HG03025 (cell line): ENCODE measurements around the gene ALX1.
"Not testable (repeated sequence)": the region's sequence is repeated elsewhere in the genome, so short reads cannot be mapped to it uniquely, and the experiment has no call there.

Source experiments
- ATAC-seq: cut with Tn5 transposase; IDR thresholded peaks from one replicate; pipeline ENCODE4 v1.9.1; 2021; ENCODE audit warnings: mild to moderate bottlenecking, moderate library complexity; ENCODE audit not compliant: unreplicated experiment, low FRiP score

The ALX1 gene

DNA sequence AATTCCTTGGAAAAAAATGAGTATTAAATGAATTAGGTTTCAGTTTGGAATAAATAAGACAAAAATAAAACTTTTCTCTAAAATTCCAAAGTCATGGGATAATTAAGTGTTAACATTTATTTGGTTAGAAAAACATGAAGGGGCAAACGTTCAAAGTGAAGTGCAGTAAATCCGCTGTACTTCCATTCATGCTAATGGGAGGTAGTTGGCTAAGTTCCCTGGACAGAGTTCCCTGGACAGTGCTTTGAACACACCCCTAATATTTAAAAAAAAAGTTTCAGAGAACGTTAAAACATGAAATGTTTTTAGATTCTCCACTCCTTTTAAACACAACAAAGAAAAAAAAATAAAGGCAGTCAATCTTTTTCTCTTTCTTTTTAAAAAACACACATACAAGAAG, 16.3 kb downstream of the ALX1 start:
- ATAC-seq, result no peak

DNA sequence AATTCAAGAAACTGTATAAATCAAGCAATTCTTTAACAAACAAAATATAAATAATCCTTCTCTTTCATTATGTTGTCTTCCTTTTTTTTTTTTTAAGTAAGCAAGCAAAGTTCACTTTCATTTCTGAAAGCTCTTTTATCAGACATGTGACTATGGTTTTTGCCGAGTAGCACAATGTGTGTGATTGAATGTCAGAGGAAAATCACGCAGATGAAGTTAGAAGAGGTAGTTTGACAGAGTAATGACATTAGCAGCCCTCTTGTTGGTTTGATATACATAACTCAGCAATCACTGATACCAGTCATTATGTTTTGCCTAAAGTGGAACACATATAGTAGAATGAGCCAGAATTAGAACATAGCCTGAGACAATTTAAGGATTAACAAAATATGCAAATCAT, 19.0 kb downstream of the ALX1 start:
- ATAC-seq, result no peak

DNA sequence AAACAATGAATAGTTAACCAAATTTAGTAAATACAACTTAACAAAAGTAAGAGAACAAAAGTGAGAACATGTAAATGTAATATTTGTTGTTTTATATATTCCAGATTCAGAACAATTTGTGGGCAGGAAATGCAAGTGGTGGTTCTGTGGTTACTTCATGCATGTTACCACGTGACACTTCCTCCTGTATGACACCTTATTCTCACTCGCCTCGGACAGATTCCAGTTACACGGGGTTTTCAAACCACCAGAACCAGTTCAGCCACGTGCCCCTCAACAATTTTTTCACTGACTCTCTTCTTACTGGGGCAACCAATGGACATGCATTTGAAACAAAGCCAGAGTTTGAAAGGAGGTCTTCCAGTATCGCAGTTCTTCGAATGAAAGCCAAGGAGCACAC, 21.0 kb downstream of the ALX1 start:
- ATAC-seq, result no peak

DNA sequence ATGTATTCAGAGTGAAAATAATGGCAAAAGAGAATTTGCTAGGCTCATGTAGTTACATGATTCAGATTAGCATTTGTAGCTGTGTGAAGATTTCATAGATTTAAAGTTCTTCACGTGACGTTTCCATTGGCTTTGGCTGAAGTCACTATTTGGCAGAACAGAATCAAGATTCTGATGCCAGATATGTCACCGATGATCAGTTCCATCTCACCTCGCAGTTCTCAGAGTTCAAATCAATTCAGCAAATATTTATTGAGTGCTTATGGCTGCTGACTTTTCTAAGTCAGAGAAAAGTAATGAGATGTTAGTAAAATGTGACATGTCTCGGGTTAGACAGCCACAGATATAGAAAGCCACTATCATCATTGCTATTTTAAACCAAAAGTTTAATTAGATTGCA, 28.4 kb downstream of the ALX1 start:
- ATAC-seq, result no peak

DNA sequence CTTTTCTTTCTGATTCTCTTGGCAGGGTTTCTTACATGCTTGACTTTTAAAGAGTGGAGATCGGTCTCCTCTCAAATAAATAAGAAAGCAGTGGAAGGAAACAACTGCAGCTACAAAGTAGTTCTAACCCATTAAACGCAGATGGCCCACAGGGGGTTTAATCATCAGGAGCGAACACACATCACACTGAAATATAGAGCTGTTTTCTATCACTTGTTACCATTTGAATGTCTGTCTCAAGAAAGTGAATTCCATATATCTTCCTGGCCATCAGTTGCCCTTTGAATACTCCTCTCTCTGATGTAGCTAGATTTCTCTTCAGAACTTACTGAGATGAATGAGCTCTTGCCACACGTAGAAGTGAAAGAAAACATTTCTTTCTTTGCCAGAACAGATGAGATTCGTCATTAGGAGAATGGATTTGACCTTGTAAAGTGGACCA, 29.1 kb downstream of the ALX1 start:
- no peak for ATAC-seq

DNA sequence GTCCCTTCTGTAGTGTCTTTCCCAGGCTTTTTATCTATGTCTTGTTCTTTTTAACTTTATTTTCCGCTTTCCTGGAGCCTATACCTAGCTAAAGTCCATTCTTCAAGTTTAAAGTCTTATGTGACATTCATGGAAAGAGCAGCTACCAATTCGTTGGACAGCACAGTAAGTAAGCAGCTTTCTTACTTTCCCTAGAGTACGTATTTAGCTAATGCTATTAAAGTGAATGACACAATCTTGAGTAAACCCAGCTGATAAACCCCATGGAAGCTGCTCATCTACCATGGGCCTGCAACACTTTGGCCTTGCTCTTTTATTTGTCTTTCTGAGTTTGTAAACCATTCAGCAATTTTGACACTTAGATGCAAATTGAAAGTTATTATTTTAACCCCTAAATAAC, 30.0 kb downstream of the ALX1 start:
- ATAC-seq, result no peak

DNA sequence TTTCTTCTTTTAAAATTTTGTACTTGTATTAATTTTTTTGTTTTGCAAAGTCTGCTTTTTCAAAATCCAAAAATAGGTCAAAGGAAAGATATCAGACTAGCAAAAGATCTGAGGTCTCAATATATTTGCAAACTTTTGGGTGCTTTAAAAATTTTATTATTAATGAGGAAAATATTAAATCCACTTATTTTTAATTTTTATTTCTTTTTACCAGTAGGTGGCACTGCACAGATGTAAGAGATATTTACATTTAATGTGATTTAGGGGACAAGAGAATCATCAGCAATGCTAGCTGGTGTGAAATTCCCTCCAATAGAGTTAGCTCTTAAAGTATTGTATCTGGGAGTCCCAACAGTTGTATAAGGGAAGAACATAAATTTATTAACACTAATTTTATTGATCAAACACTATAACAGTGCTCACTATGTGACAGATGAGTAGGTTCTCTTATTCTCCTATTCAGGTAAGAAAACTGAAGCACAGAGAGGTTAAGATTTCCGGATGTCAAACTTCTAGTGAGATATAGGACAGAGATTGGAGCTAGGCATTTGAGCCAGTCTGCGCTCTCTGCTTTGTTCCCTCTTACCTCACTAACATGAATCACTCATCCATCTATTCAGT, 30.5 kb downstream of the ALX1 start:
- no peak for ATAC-seq

DNA sequence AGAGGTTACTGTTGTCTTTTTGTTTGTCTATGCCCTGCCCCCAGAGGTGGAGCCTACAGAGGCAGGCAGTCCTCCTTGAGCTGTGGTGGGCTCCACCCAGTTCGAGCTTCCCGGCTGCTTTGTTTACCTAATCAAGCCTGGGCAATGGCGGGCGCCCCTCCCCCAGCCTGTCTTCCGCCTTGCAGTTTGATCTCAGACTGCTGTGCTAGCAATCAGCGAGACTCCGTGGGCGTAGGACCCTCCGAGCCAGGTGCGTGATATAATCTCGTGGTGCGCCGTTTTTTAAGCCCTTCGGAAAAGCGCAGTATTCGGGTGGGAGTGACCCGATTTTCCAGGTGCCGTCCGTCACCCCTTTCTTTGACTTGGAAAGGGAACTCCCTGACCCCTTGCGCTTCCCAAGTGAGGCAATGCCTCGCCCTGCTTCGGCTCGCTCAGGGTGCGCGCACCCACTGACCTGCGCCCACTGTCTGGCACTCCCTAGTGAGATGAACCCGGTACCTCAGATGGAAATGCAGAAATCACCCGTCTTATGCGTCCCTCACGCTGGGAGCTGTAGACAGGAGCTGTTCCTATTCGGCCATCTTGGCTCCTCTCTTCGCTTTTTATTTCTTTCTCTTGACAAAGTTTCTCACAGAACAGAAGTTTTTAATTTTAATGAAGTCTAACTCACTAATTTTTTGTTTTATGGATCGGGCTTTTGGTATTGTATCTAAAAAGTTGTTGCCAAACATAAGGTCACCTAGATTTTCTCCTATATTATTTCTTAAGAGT, 38.0 kb downstream of the ALX1 start:
- ATAC-seq, result not testable (repeated sequence)

DNA sequence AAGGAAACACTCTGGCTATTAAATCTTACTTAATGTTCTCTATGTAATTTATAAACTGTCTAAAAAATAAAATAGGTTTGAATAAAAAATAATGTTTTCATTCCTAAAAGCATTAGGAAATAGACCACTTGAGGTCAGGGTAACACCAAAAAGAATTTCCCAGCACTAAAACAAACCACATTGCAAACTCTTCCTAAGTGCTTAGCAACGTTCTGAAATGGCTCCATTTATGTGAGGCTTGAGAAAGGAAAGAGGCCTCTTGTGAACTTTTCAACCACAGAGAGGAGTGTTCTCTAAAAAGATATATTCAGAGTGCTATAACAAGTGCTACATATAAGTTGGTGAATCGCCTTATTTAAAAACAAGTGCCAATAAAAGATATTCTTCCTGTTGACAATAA, 42.7 kb downstream of the ALX1 start:
- no peak for ATAC-seq

DNA sequence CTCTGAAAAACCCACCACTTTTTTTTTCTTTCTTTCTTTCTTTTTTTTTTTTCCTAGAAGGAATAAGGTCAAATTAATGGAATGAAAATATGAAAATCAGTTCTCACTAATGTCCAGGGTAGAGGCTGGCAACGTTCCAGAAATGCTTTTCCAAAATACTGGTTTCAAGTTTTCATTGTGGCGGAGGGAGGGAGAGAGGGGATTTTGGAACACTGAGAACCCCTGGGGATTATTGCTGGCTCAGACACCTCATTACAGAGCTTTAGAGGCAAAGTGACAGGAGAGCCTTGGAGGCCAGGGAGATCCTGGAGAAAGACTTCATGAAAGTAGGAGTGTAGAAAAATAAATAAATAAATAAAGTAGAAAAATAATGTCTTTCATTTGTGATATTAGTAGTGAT, 45.4 kb downstream of the ALX1 start:
- ATAC-seq, result no peak

DNA sequence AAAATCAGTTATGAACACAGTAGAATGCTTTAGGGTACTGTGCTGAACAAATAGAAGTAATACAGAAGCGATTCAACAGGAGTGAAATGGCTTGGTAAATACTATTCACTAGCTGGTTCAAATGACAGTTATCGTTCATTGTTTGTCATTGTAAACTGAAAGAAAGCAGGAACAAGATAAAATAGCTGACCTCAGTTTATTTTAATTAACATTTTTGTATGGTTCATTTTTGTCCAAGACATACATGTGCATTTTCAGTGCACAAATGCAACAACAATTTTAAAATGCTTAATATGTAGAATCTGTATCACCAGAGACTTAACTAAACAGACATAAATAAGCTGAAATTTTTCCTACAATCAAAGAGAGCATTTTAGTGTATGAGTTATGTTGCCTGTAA, 49.9 kb downstream of the ALX1 start:
- ATAC-seq, result no peak

DNA sequence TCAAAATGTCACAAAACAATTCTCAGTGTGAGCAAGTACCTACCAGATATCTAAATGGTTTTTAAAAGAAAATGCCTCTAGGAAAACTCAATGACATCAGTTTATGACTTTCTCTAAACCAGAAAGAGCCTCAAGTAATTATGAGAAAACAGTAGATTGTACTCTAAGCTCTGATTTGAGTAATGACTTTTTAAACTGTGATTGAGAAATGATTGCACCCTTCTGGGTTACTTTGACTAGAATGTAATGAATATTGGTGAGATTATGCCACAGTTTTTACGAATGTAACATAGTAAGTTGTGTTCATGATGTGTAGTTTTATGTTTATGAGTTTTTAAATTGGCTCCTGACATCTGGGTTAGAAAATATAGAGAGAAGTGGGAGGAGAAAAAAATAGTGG, 68.8 kb downstream of the ALX1 start:
- no peak for ATAC-seq

DNA sequence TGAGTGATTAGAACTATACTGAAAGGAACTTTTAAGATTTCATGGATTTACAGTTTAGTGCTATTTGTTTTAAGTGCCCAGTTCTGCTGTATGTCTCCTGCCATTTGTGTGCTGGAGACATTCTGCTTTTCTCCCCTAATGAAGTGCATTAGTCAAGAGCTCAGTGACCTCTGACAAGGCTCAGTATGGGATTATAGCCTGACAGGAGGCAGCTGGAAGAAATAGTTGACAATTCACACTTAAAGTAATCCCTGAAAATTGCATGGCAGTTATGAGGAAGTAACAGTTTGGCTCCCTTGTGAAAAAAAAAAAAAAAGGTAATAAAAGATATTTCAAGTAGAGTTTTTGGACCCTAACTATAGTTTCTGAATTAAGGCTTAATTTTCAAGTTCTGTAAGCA, 70.3 kb downstream of the ALX1 start:
- ATAC-seq, result no peak
